T-helper 9 cell (primary cell): ENCODE results near the gene FOXI1.
"Not testable (repeated sequence)": the region's sequence is repeated elsewhere in the genome, so short reads cannot be mapped to it uniquely, and the experiment has no call there.

Experiments used
- DNase-seq: peaks from one replicate; pipeline ENCODE4 v3.0.0-alpha.2; 2020

The FOXI1 gene

DNA sequence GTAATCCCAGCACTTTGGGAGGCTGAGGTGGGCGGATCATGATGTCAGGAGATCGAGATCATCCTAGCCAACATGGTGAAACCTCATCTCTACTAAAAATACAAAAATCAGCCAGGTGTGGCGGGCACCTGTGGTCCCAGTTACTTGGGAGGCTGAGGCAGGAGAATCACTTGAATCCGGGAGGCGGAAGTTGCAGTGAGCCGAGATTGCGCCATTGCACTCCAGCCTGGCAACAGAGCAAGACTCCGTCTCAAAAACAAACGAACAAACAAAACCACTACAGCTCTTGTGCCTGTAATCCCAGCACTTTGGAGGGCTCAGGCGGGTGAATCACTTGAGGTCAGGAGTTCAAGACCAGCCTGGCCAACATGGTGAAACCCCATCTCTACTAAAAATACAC lies 11.4 kb upstream of the FOXI1 start:
- DNase-seq, result not testable (repeated sequence)

GRCh38 chr5:170095646-170096045 lies 10.1 kb upstream of the FOXI1 start:
- no peak for DNase-seq

- no peak for DNase-seq
Observed at GRCh38 chr5:170097934-170098333, 7.8 kb upstream of the FOXI1 start.

- peak; percentile 51 for DNase-seq
Observed at GRCh38 chr5:170100066-170100943, 5.4 kb upstream of the FOXI1 start.

GRCh38 chr5:170103447-170103846 lies 2.2 kb upstream of the FOXI1 start:
- DNase-seq, result no peak

DNA sequence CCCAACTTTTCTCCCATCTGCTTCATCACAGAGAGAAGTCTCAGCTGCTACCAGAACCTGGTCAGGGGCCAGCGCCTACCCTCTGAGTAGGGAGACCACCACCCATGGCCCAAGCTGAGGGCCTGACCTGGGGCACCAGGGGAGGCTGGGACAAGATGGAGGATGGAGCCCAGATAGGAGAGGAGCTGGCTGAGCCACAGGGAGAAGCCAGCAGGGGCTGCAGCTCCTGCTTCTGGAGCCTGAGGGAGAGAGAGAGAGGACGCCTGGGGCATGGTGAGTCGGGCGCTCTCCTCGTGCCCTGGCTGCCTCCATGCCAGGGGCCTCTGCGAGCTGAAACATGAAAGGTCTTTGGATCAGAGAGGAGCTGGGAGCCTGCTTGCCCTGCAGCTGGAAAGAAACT lies 1.4 kb upstream of the FOXI1 start:
- no peak for DNase-seq

- no peak for DNase-seq
Observed at GRCh38 chr5:170104710-170105109, 987 bp upstream of the FOXI1 start.

- no peak for DNase-seq
Observed at GRCh38 chr5:170107674-170108073, 2.0 kb downstream of the FOXI1 start.

GRCh38 chr5:170108266-170108785 lies 2.6 kb downstream of the FOXI1 start:
- DNase-seq, result no peak

DNA sequence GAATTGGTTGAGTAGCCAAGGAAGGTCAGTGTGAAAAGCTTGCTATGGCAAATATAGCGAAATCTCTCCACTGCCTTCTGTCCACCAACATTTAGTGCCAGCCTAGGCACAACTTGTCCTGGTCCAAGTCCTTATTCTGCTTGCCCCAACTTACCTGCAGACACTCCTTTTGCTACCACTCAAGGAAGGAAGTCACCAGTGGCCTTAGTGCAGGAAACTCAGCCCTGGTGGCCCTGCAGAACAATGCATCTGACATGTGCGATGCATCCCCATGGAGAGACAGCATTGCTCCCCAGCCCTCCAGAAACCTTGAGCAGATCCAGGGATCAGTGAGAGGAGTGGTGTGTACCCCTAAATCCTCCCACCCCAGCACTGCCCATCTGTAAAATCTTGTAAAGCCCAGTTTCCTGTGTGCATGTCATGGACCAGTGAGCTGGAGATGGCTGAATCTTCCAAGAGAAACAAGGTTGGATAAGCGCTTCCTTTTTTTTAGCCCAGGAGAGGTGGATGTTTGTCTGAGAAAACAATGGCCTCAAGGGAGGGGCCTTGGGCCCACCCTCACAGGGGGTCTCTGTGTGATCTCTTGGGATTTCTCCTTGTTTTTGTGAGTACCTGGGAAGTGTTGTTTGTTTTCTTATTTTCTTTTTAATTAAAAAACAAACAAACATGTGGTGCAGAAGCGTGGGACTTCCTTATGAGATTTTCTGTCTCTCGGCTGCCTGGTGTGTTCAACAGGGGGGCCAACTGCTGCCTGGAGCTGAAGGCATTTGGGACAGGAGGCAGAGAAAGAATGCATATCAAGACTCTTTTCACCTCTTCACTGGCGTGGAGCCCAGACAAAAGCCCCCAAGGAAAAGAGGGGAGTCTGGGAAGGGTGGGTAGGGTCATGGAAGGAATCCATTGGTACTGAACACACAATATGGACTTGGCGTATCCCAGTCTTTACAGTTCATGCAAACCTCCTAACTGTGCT lies 3.6 kb downstream of the FOXI1 start:
- DNase-seq, result no peak

- no peak for DNase-seq
Observed at GRCh38 chr5:170110403-170111087, 4.8 kb downstream of the FOXI1 start.

DNA sequence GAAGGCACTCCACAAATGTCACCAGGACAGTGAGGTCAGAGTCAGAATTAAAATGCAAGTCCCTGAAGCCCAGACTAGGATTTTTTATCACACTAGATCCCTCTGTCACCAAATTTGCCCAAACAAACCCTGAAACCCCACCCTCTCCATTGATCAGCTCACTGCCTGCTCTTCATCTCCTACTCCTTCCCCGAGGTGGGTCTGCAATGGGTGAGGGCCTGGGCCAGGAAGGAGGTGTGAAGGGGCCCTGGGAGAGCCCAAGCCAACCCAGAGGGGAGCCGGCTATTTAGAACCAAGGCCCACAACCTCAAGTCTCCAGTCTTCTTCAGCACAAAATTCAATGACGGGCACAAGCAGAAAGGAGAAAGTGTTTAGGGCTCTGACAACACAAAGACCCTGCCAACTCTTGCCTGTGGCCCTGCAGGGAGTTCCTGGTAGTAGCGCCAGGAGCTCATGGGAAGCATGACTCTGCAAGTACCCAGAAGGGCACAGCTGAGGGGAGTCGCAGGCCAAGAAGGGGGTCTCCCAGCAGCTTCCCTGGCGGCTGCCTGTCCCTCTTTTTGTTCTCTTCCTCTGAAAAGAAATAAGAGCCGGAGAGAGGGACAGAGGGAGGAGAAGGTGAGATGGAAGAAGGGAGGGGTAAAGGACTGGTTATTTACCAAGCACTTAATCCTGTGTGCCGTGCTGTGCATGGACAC lies 5.5 kb downstream of the FOXI1 start:
- no peak for DNase-seq

DNA sequence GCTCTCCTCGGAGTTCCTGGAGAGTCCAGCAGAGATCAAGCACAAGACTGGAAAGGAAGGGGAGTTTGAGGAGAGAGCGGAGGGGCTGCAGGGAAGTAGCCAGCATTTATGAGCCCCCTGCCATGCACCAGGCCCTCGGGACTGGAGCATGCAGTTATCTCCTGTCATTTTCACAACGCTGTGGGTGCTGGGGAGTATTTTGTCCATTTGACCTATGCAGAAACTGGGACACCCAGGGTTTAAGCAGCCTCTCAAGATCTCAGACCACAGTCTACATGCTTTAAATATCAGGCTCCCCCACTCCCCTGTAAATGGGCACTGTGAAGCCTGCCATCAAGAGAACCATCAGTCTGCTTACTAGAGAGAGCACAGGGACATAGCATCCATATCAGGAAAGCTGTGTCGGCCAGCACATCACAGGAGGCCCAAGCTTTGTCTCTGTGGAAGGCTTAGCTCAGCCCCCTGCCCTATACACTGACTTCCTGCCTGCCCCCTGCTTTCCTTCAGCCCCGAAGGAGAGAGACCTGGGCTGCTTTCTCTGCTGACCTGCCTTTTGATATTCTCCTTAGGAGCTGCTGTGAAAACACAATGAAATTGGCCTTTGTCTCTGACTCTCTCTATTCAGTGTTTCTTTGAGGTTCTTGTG lies 7.3 kb downstream of the FOXI1 start:
- DNase-seq, result no peak

GRCh38 chr5:170113522-170113900 lies 7.8 kb downstream of the FOXI1 start:
- no peak for DNase-seq

DNA sequence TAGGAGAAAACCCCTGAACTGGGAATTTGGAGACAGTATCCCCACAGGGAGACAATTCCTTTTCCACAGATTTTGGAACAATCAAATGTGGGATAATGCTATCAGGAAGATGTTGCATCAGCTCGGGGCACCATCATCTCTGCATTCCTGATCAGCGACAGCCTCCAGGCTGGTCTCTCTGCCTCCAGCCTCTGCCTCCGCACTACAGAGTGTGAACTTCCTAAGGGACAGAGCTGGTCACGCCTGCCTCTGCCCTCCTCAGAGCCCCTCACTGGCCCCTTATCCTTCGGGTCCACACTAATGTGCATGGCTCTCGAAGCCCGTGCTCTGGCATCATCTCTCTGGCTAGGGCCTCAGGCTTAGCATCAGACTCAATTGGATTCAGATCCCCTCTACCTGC lies 8.6 kb downstream of the FOXI1 start:
- no peak for DNase-seq

DNA sequence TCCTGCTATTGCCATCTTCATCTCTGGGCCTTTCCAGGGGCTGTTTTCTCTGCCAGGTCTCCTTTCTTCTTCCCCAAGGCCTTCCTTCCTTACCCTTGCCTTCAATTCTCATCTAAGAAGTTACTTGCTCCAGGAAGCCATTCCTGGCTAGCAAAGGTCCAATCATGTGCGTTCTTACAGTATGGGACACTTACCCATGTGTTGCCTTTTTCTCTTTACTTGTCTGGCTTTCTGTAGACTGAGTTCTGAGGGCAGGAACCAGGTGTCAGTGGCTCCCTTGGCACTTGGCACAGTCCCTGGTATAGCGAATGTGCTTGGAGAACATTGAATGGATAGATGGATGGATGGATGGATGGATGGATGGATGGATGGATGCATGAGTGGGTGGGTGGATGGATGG lies 10.2 kb downstream of the FOXI1 start:
- DNase-seq, result no peak

GRCh38 chr5:170117736-170118135 lies 12.0 kb downstream of the FOXI1 start:
- no peak for DNase-seq

DNA sequence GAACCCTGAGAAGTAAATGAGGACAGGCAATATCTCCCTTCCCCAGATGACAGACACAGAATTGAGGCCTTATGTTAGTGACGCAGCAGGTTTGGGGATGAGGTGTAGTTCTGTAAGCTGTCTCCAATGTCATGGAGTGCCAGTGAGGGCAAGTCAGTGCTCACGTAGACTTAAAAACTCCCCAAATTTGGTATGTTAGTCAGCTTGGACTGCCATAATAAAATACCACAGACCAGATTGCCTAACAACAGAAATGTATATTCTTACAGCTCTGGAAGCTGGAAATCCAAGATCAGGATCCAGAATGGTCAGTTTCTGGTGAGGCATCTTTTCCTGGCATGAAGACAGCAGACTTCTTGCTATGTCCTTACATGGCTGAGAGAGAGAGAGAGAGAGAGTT lies 14.9 kb downstream of the FOXI1 start:
- DNase-seq, result no peak

GRCh38 chr5:170121321-170121720 lies 15.6 kb downstream of the FOXI1 start:
- DNase-seq, result no peak

DNA sequence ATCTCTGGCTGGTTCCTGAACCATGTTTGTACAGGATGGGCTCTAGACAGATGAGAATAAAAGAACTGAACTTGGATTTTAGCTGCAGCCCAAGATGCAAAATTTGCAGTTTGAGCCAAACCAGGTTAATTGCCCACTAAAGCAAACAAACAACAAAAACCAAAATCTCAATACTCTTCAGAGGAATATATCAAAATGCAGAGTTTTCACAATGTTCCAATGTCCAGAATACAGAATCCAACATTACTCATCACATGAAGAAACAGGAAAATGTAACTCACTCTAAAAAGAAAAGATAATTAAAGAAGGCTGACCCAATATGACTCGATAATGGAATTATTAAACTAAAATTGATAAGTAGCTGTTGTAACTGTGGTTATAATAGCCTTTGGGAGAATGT lies 20.4 kb downstream of the FOXI1 start:
- no peak for DNase-seq

GRCh38 chr5:170126626-170127025 lies 20.9 kb downstream of the FOXI1 start:
- DNase-seq, result no peak

GRCh38 chr5:170131235-170131634 lies 25.5 kb downstream of the FOXI1 start:
- no peak for DNase-seq
